NCI-H2029 (cell line): ENCODE measurements around the gene PIP5K1B.
A peak's percentile ranks its signal among the peaks of the same experiment; 100 is the strongest.

Experiments
- DNase-seq: peaks from one replicate; lab custom pipeline; 2025; lab: John Stamatoyannopoulos, UW

The PIP5K1B gene

GRCh38 chr9:68738358-68738757 lies 33.3 kb downstream of the PIP5K1B start:
- no peak for DNase-seq

DNA sequence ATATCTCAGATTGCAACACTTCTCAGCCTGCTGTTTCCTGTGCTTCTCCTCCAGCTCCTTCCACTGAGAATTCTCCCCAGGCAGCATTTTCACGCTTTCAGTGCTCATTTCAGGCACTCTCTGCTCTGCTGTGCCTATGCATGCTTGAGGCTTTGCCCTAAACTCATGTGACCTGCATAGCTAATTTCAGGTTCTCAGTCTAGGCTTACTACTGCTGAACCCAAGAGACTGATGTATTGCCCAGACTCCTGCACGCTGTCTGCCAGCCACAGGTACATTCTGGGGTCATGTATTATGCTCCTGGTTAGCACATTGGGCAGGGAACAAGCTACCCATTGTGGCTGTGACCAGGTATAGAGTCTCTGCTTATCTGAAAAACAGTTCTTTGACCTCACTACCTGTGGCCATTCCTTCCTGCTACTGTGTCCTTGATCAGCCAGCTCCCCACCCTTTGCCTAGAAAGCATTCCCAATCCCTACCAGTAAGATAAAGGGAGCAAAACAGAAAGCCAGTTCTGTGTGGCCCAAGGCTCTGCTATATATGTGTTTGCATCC lies 34.7 kb downstream of the PIP5K1B start:
- no peak for DNase-seq

GRCh38 chr9:68740561-68740960 lies 35.5 kb downstream of the PIP5K1B start:
- DNase-seq = peak; percentile 54

DNA sequence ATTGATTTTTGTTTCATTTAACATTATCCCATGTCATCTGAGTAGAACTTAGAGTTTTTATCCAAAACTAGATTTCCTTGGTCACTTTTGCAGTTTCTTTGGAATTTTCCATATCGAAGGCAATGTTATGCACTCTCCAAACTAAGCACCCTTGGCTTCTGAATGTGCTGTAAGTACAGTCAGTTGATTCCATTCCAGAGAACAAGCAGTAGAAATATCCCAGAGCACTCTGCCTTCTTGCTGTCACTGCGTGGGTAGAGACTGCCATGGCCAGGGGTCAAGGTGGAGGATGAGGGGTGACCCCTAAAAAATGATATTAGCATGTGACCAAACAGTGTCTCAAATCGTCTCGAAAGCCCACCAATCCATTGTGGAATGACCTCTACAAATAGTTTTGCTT lies 36.2 kb downstream of the PIP5K1B start:
- DNase-seq = no peak

- DNase-seq = no peak
Measured at GRCh38 chr9:68741704-68742332, 36.8 kb downstream of the PIP5K1B start.

- no peak for DNase-seq
Measured at GRCh38 chr9:68742333-68742730, 37.3 kb downstream of the PIP5K1B start.

GRCh38 chr9:68744426-68744825 lies 39.4 kb downstream of the PIP5K1B start:
- DNase-seq = no peak

DNA sequence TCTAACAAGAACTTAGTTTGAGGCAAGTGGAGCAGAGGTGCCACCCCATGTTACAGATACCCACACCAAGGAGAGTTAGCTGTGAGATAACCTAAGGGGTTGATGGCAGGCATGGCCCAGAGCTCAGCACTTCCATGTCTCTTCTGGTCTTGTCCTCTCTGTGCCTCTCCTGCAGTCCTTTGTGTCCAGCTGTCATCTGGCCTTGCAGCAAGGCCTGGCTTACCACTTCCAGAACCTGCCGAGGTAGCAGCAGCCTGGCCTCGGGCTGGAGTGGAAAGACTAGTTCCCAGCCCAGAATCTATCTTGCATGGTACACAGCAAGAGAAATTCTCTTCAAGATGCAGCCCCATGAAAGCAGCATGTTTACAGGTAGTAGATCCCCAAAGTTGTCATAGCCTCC lies 41.5 kb downstream of the PIP5K1B start:
- DNase-seq = no peak

DNA sequence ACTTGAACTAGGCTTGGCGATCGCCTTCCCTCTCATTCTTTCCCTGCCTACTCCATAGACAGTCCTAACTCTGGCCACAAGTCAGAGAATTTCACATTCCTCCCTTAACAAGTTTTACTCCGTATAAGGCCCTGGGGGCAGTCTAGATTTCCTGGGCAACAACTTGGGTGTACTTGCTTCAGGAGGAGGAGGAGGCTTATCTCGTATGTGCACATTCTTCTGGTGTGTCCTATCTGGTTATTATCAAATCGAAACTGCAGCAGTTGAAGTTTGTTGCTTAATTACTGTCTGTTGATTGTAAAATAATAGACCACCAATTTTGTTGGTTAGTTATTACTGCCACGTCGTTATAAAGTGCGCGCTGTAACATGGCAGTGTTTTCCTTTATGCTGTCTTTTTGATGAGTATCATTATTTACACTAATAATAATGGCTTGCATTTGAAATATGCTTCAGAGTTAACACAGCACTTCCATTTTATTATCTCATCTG lies 42.0 kb downstream of the PIP5K1B start:
- DNase-seq = no peak

DNA sequence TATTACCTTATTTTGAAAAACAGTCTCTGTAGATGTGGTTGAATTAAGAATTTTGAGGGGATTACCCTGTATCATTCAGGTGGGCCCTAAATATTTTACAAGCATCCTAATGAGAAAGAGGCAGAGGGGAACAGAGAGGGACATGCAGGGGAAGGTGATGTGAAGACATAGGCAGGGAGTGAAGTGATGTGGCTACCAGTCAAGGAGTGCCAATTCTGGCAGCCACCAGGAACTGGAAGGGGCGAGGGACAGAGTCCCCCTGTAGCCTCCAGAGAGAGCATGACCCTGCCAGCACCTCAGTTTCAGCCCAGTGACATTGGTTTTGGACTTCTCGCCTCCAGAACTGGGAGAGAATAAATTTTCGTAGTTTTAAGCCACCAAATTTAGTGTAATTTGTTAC lies 44.1 kb downstream of the PIP5K1B start:
- DNase-seq = no peak

DNA sequence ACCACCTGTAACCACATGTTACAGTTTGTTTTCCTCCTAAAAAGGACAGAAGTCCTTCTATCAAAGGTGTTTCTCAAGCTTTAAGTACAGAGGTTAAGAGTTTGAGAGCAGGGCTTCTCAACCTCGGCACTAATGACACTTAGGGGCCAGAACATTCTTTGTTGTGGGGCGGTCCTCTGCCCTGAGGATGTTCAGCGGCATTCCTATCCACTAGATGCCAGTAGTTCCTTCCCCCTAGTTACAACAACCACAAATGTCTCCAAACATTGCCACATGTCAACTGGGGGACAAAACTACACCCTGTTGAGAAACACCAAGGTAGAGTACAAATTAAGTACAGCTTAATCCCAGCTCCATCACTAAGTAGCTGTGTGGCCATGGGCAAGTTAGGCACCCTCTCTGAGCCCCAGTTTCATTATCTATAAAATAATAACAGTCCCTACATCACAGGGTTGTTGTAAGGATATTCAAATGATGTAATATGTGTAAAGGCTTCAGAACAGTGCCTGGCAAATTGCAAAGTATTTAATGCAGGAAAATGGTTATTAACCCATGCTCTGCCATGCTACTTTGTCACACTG lies 44.6 kb downstream of the PIP5K1B start:
- DNase-seq = no peak

DNA sequence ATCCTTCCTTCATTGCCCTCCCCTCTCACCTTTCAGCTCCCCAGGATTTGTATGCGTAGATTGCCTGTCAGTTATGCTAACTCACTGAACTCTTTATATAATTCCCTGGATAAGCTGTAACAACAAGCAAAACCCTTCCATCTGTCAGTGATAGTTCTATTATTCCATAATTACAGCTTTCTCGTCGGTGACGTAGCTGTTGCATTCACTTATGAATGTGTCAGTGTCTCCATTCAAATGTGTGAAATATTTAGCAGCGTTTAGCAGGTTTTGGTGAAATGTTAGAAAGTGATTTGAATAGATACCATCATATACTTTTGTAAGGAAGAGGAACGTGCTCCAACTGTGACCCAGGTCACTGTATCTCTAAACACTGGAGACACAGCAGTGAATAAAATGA lies 45.2 kb downstream of the PIP5K1B start:
- DNase-seq = no peak

GRCh38 chr9:68750786-68751185 lies 45.7 kb downstream of the PIP5K1B start:
- DNase-seq = no peak

- DNase-seq = no peak
Measured at GRCh38 chr9:68751556-68751955, 46.5 kb downstream of the PIP5K1B start.

DNA sequence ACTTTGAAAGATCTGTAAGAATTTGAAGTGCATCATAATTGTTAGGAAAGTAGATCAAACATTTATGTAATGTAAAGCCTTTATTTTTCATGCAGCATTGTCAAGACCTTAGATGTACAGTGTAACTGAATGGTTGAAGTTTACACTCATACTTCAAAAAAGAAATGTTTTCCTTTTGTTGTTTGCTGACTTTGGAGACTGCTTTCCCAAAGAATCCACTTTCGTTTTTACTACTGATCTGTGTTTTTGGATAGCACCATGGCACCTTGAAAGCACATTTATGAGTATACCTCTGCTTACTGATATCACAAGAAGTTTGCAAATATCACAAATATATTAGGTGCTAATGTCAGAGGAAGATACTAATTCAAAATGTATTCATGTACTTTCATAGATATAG lies 50.0 kb downstream of the PIP5K1B start:
- DNase-seq = no peak

DNA sequence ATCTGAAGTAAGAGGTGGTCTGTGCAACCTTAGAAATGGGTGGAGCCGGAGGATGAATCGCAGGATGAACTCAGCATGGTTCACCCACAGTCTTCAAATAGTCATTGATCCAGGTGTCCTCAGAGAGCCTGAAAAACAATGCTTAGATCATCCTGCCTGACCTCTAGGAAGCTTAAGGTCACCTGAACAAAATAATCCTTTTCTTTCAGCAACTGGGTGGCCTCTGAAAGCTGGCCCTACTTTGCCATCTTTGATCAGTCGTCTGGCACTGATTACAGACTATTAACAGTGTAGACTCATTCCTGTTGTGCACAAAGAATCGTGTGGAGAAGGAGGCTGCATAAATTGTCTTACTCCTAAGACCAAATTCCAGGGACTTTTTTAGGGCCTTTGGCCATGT lies 50.7 kb downstream of the PIP5K1B start:
- DNase-seq = no peak

GRCh38 chr9:68759981-68760673 lies 55.1 kb downstream of the PIP5K1B start:
- no peak for DNase-seq

DNA sequence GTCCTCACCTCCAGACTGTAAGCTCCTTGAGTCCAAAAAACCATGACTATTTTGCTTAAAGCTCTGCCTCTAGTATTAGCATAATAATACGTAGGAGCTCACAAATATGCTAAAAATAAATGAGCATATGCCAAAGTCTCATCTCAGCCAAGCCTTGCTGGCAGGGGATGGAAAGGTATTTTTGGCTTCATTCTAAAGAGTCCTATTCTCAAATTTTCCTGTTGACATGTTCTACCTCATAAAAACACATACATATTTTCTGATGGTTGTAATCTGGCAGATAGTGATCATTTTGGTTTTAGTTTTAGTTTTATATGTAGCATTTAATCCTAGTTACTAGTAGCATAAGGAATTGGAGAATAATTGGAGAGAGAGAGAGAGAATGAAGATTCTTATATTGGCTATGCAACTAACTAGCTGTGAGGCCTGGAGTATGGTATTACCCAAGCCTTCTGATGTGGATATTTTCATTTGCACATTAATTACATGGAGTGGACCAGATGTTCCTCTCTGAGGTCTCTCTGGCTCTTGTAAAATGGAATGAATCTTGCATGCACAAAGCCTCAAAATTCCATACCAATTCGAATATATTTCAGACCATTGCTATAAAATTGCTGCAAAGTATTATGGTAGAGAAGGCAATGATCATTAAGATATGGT lies 55.8 kb downstream of the PIP5K1B start:
- DNase-seq = no peak

GRCh38 chr9:68762570-68762969 lies 57.5 kb downstream of the PIP5K1B start:
- DNase-seq = peak; percentile 63

DNA sequence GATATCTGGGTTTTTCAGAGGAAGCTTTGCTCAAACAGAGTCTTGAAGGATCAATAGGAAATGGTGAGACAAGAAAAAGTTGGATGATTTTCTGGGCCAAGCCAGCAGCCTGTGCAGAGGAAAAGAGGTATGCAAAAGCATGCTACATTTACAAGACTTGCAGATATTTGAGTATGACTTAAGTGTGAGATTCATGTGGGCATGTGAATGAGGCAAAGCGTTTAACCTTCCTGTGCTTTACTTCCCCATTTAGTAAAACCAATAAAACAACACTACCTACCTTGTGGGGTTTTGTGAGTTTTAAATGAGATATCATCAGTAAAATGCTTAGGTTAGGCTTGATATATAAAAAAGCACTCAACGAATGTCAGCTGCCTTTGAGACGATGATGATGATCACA lies 58.1 kb downstream of the PIP5K1B start:
- no peak for DNase-seq

- DNase-seq = no peak
Measured at GRCh38 chr9:68768619-68769018, 63.6 kb downstream of the PIP5K1B start.

DNA sequence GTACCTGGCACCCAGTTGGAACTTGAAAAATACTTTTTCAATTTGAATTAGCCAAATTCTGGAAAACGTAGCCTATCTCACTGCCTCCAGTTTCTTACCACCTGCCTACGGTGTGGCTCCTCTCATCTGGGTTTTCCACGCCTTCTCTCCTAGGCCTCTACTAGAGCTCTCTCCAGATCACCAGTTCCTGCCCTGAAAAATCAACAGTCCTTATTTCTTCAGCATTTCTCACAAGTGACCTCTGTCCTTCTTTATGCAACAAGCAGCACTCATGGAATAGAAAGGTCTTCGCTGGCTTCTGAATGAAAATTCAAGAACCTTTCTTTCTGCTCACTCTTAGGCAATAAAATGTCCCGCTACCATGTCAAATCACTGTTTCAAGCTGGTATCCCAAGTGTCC lies 64.8 kb downstream of the PIP5K1B start:
- no peak for DNase-seq

DNA sequence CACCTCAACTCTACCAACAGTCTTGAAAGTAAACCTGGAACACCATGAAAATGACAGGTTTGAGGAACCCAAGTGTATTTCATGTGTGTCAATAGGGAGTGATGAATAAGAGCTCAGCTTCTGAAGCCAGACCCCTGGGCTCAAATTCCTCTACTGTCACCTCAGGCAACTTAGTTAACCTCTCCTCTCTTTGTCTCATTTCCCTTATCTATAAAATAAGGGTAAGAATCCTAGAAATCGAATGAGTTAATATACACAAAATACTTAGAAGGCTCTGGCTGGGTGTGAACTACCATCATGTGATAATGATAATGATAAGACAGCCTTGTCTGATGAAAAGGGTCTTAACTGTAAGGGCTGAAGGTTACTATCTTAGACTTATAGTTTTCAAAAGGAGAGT lies 66.3 kb downstream of the PIP5K1B start:
- DNase-seq = no peak
